ENCODE measurements around the gene IER5L. TPM values are rescaled to one million over a fixed set of nuclear protein-coding genes. Genes with fewer than 3 reads are reported as not detected.

The IER5L gene
- total RNA-seq, result 51.8 and 60.4 TPM in 2 replicates

- Histone ChIP-seq H3K4me3 (ENCODE audit: low read depth, low read length) (peak within 1 kb of the TSS; percentile 95), H3K27me3 (ENCODE audit: control insufficient read depth, insufficient read depth, low read length) (no peaks in the 10 kb centered on the region), H3K36me3 (ENCODE audit: control insufficient read depth, insufficient read depth, low read length) (no peaks in the 10 kb centered on the region)
- TF ChIP-seq CTCF (IDR thresholded peaks at IDR 0.05; ENCODE audit: insufficient read depth, low read length, poor library complexity, severe bottlenecking), result no peak
- DNase-seq (ENCODE audit: low read depth), result peak; percentile 67
These were observed at the start of gene IER5L for GRCh38 chr9:129177791-129178567. Gene IER5L (minus strand): TSS chr9:129178261. CDS start chr9:129178052, 209 bp downstream.

- DNase-seq (ENCODE audit: low read depth), result no peak
- Histone ChIP-seq H3K27me3 (ENCODE audit: control insufficient read depth, insufficient read depth, low read length) (no peaks in the 10 kb centered on the region), H3K4me3 (ENCODE audit: low read depth, low read length) (no peak overlapping the region), H3K36me3 (ENCODE audit: control insufficient read depth, insufficient read depth, low read length) (no peaks in the 10 kb centered on the region)
- no peak for TF ChIP-seq CTCF (IDR thresholded peaks at IDR 0.05; ENCODE audit: insufficient read depth, low read length, poor library complexity, severe bottlenecking)
These were observed 49.8 kb upstream of the IER5L start for GRCh38 chr9:129227843-129228189.

GRCh38 chr9:129225815-129226214, 47.8 kb upstream of the IER5L start:
- H3K36me3 ChIP-seq (ENCODE audit: control insufficient read depth, insufficient read depth, low read length), result no peaks in the 10 kb centered on the region
- no peak overlapping the region for H3K4me3 ChIP-seq (ENCODE audit: low read depth, low read length)
- no peaks in the 10 kb centered on the region for H3K27me3 ChIP-seq (ENCODE audit: control insufficient read depth, insufficient read depth, low read length)
- TF ChIP-seq CTCF (IDR thresholded peaks at IDR 0.05; ENCODE audit: insufficient read depth, low read length, poor library complexity, severe bottlenecking), result no peak
- no peak for DNase-seq (ENCODE audit: low read depth)

GRCh38 chr9:129225490-129225778, 47.4 kb upstream of the IER5L start:
- H3K27me3 ChIP-seq (ENCODE audit: control insufficient read depth, insufficient read depth, low read length), result no peaks in the 10 kb centered on the region
- no peak overlapping the region for H3K4me3 ChIP-seq (ENCODE audit: low read depth, low read length)
- no peak for TF ChIP-seq CTCF (IDR thresholded peaks at IDR 0.05; ENCODE audit: insufficient read depth, low read length, poor library complexity, severe bottlenecking)
- DNase-seq (ENCODE audit: low read depth), result no peak
- no peaks in the 10 kb centered on the region for H3K36me3 ChIP-seq (ENCODE audit: control insufficient read depth, insufficient read depth, low read length)

GRCh38 chr9:129224618-129225489, 46.8 kb upstream of the IER5L start:
- Histone ChIP-seq H3K36me3 (ENCODE audit: control insufficient read depth, insufficient read depth, low read length) (no peaks in the 10 kb centered on the region), H3K27me3 (ENCODE audit: control insufficient read depth, insufficient read depth, low read length) (no peaks in the 10 kb centered on the region), H3K4me3 (ENCODE audit: low read depth, low read length) (no peak overlapping the region)
- no peak for TF ChIP-seq CTCF (IDR thresholded peaks at IDR 0.05; ENCODE audit: insufficient read depth, low read length, poor library complexity, severe bottlenecking)
- no peak for DNase-seq (ENCODE audit: low read depth)

All from kidney epithelial cell (primary cell).